Omental fat pad (tissue), 4 donors: Measurements from ENCODE around the gene ACTC1. TPM values are rescaled to one million over a fixed set of nuclear protein-coding genes. Genes with fewer than 3 reads are reported as not detected.

Source experiments
- ATAC-seq: fragments of 150-250 bp; one replicate; pipeline ENCODE4 v1.9.1; 2016; ENCODE audit warnings: mild to moderate bottlenecking, moderate library complexity; ENCODE audit not compliant: low FRiP score
- DNase-seq: peaks from one replicate; pipeline ENCODE4 v3.0.0-alpha.2; 2019; ENCODE audit warnings: low spot score
- CTCF ChIP-seq, 3 donors: fragments of 450-650 bp; IDR thresholded peaks; one replicate each; pipeline ENCODE4 v1.5.1; 2016 to 2017; ENCODE audit warnings: antibody characterized with exemption in 3 of 3, mild to moderate bottlenecking in 3 of 3, moderate library complexity in 2 of 3
- total RNA-seq, 4 donors: library from RNA; depleted of rRNA; stranded (reverse); fragments of >200 nt; gene quantifications; one replicate each; pipeline ENCODE4 v1.1.0, GENCODE V29; 2016

The ACTC1 gene
- total RNA-seq, 4 donors from 2014 or later = 0.38 to 5.5 (median 0.93) TPM; not detected in 1

DNA sequence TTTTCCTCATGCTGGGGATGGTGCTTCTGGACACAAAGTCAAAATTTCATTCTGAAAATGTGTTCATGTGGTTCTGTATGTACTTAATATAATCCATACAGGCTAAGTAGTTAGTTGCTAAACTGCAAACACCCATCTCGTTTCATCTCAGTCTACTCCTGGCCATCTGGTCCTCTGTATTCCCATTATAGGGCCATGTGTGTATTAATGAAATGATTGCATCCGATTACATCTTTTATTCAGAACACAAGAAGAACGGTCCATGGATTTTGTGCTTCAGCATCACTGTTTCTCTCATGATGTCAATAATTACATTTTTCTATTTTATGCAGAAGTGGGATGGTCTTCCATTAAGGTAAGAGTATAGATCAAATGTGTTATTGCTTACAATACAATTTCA, 34.4 kb downstream of the ACTC1 start:
- no peak for TF ChIP-seq CTCF (IDR thresholded peaks at IDR 0.05)
- no peak for DNase-seq
- ATAC-seq = no peak

DNA sequence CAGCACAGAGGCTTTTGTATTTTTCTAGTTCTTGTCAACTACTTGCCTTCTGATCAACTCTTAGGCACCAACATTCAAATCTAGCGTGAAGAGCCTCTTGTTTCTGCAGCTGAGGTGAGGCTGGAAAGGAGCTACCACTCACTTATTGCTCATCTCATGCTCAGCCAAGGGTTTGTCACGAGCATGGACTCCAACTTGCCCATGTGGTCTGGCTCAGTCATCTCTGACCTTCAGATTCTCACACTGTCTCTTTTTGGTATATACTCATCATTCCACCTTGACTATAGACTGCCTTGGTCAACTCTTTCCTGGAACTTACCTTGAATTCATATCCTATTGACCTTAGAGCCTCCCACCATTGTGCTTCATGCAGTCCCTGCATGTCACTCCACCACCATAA, 35.4 kb downstream of the ACTC1 start:
- no peak for TF ChIP-seq CTCF (IDR thresholded peaks at IDR 0.05)
- DNase-seq (no peak), ATAC-seq (no peak)

GRCh38 chr15:34759347-34759746, 36.0 kb downstream of the ACTC1 start:
- TF ChIP-seq CTCF (IDR thresholded peaks at IDR 0.05) = no peak
- no peak for ATAC-seq
- no peak for DNase-seq

DNA sequence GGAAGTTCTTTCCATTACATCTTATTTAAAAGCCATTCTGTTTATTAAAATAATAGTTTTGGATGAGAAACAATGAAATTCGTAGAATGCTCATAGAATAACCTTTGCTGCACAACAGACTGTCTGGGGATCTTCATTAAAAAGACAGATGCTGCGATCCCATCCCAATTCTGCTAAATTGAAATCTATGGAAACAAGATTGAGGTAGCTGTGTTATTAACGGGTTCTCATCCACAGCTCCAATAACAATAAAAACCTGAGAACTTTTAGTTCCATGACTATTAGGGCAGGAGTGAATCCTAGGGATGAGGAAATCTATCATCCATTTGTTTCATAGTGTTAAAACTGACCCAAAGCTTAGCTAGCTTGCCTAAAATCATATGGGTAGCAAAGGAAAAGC, 38.1 kb downstream of the ACTC1 start:
- no peak for ATAC-seq
- TF ChIP-seq CTCF (IDR thresholded peaks at IDR 0.05) = no peak
- no peak for DNase-seq

GRCh38 chr15:34755419-34755773, 40.0 kb downstream of the ACTC1 start:
- TF ChIP-seq CTCF (IDR thresholded peaks at IDR 0.05) = no peak
- no peak for ATAC-seq
- no peak for DNase-seq

- ATAC-seq (no peak), DNase-seq (no peak)
- no peak for TF ChIP-seq CTCF (IDR thresholded peaks at IDR 0.05)
These were observed 40.5 kb downstream of the ACTC1 start, which contains the start of gene GJD2 for GRCh38 chr15:34754674-34755418. Gene GJD2, minus strand, starts transcription at chr15:34754998. Its CDS starts 510 bp downstream, at chr15:34754488.

GRCh38 chr15:34754171-34754601, 41.2 kb downstream of the ACTC1 start:
- no peak for DNase-seq
- no peak for TF ChIP-seq CTCF (IDR thresholded peaks at IDR 0.05)
- no peak for ATAC-seq
